HepG2 (cell line): ENCODE results near the gene UBE2O. TPM values are rescaled to one million over a fixed set of nuclear protein-coding genes. Genes with fewer than 3 reads are reported as not detected.

Experiments used
- ATF2 ChIP-seq: sonication (generic); formaldehyde crosslinking; IDR thresholded peaks from 2 replicates; pipeline ENCODE4 v1.4.0; 2020; ENCODE audit warnings: missing genetic modification reagents
- CENPX ChIP-seq: sonication (generic); formaldehyde crosslinking; IDR thresholded peaks from 2 replicates; pipeline ENCODE4 v1.9.0; 2021; ENCODE audit warnings: mild to moderate bottlenecking, missing genetic modification reagents, moderate library complexity
- CTCF ChIP-seq: sonication (generic); formaldehyde crosslinking; IDR thresholded peaks from 2 replicates; pipeline ENCODE4 v1.5.0; 2020; ENCODE audit warnings: mild to moderate bottlenecking, missing genetic modification reagents, moderate library complexity
- ELF3 ChIP-seq: IDR thresholded peaks from 2 replicates; pipeline ENCODE4 v1.6.1; 2016; ENCODE audit warnings: missing genetic modification reagents, missing compliant biosample characterization
- ETS1 ChIP-seq: sonication (generic); formaldehyde crosslinking; IDR thresholded peaks from 2 replicates; pipeline ENCODE4 v1.4.0; 2020; ENCODE audit warnings: missing genetic modification reagents
- GLI4 ChIP-seq: sonication (generic); formaldehyde crosslinking; IDR thresholded peaks from 2 replicates; pipeline ENCODE4 v1.5.1; 2020; ENCODE audit warnings: missing genetic modification reagents, mild to moderate bottlenecking, moderate library complexity, borderline replicate concordance
- HOXA9 ChIP-seq: sonication (generic); formaldehyde crosslinking; IDR thresholded peaks from 2 replicates; pipeline ENCODE4 v1.8.1; 2022; ENCODE audit warnings: missing genetic modification reagents, mild to moderate bottlenecking, moderate library complexity, borderline replicate concordance
- JUNB ChIP-seq: sonication (generic); formaldehyde crosslinking; IDR thresholded peaks from 2 replicates; pipeline ENCODE4 v1.8.0; 2022; ENCODE audit warnings: missing genetic modification reagents, mild to moderate bottlenecking, borderline replicate concordance
- KLF16 ChIP-seq, 2 experiments: sonication (generic) in 1 of 2; formaldehyde crosslinking in 1 of 2; IDR thresholded peaks; 2 replicates each; pipeline versions ENCODE4 v1.6.1 to v1.8.0; 2016 to 2023; ENCODE audit warnings: missing genetic modification reagents in 2 of 2, missing compliant biosample characterization in 1 of 2
- MXD1 ChIP-seq: sonication (generic); formaldehyde crosslinking; IDR thresholded peaks from 2 replicates; pipeline ENCODE4 v1.4.0; 2020; ENCODE audit warnings: mild to moderate bottlenecking, missing genetic modification reagents
- MXD4 ChIP-seq: IDR thresholded peaks from 2 replicates; pipeline ENCODE4 v1.6.1; 2016; ENCODE audit warnings: mild to moderate bottlenecking, missing biosample characterization, missing genetic modification reagents
- RXRB ChIP-seq: IDR thresholded peaks from 2 replicates; pipeline ENCODE4 v1.6.1; 2016; ENCODE audit warnings: borderline replicate concordance, missing genetic modification reagents, missing compliant biosample characterization
- SMAD1 ChIP-seq: sonication (generic); formaldehyde crosslinking; IDR thresholded peaks from 2 replicates; pipeline ENCODE4 v1.4.0; 2020; ENCODE audit warnings: missing genetic modification reagents, low read depth, mild to moderate bottlenecking, borderline replicate concordance
- ZBTB8A ChIP-seq: sonication (generic); formaldehyde crosslinking; IDR thresholded peaks from 2 replicates; pipeline ENCODE4 v1.4.0; 2020; ENCODE audit warnings: mild to moderate bottlenecking, low read depth, missing genetic modification reagents, borderline replicate concordance
- ZNF263 ChIP-seq: sonication (generic); formaldehyde crosslinking; IDR thresholded peaks from 2 replicates; pipeline ENCODE4 v1.4.0; 2020; ENCODE audit warnings: missing genetic modification reagents
- ZNF282 ChIP-seq: fragments of 450-650 bp; IDR thresholded peaks from 2 replicates; pipeline ENCODE4 v1.6.1; 2018; ENCODE audit not compliant: partially characterized antibody
- ZNF3 ChIP-seq: IDR thresholded peaks from 2 replicates; pipeline ENCODE4 v1.7.0; 2017; ENCODE audit warnings: inconsistent platforms
- ZNF317 ChIP-seq: sonication (generic); formaldehyde crosslinking; IDR thresholded peaks from 2 replicates; pipeline ENCODE4 v1.5.0; 2020; ENCODE audit warnings: mild to moderate bottlenecking, missing genetic modification reagents
- ZNF441 ChIP-seq: sonication (generic); formaldehyde crosslinking; IDR thresholded peaks from 2 replicates; pipeline ENCODE4 v1.7.0; 2021; ENCODE audit warnings: missing genetic modification reagents, borderline replicate concordance
- ZSCAN20 ChIP-seq: sonication (generic); formaldehyde crosslinking; IDR thresholded peaks from 2 replicates; pipeline ENCODE4 v1.4.0; 2020; ENCODE audit warnings: missing genetic modification reagents, mild to moderate bottlenecking, borderline replicate concordance
- ZSCAN9 ChIP-seq: IDR thresholded peaks from 2 replicates; pipeline ENCODE4 v1.6.1; 2016; ENCODE audit warnings: borderline replicate concordance
- ZUFSP ChIP-seq: sonication (generic); formaldehyde crosslinking; IDR thresholded peaks from 2 replicates; pipeline ENCODE4 v1.9.0; 2021; ENCODE audit warnings: missing genetic modification reagents, mild to moderate bottlenecking, borderline replicate concordance
- polyA plus RNA-seq, 8 experiments: library from polyadenylated mRNA; depleted of rRNA in 3 of 8; stranded (reverse) in 7 of 8; unstranded in 1 of 8; fragments of >200 nt; fragmentation: Illumina TruSeq in 4 of 8; extraction: Trizol in 4 of 8; gene quantifications; 2 replicates each; pipeline versions ENCODE4 v1.2.1 to v1.2.3, GENCODE V29; 2011 to 2016; ENCODE audit warnings: low read depth in 4 of 8, missing spikeins in 1 of 8, mixed read lengths in 1 of 8; ENCODE audit not compliant: insufficient read depth in 1 of 8
- total RNA-seq, 5 experiments: library from RNA; depleted of rRNA; stranded (reverse); fragments of >200 nt; fragmentation: Illumina TruSeq; extraction: Trizol; gene quantifications; 2 replicates each; pipeline ENCODE4 v1.2.3, GENCODE V29; 2016; ENCODE audit warnings: low read depth in 1 of 5

Gene UBE2O
- total and polyA plus RNA-seq, 2 of the 13 experiments (the other 11 are each of a cell fraction or from before 2014, with no cell fraction given) = 21.5 to 23.5 TPM

- TF ChIP-seq CENPX (no peak), KLF16 (CRISPR knock-in tag; IDR thresholded peaks at IDR 0.05) (peak in 1 of 2 experiments; percentile 71; a peak in 1 of 4 replicates), SMAD1 (CRISPR knock-in tag) (no peak), ETS1 (CRISPR knock-in tag) (0 out of 2 replicates have a peak, but pooled peaks have one; percentile 1), ZSCAN9 (no peak), ZNF282 (no peak), MXD4 (CRISPR knock-in tag) (0 out of 2 replicates have a peak, but pooled peaks have one; percentile 2), ZNF441 (peak; percentile 92), RXRB (CRISPR knock-in tag) (no peak), ATF2 (0 out of 2 replicates have a peak, but pooled peaks have one; percentile 15), ZBTB8A (CRISPR knock-in tag) (no peak), ZSCAN20 (no peak), ELF3 (CRISPR knock-in tag) (peak; percentile 49), GLI4 (peak; percentile 35; the same call in 1 of the 2 replicates), ZUFSP (CRISPR knock-in tag) (no peak), ZNF317 (no peak; the same call in 1 of the 2 replicates), ZNF263 (CRISPR knock-in tag) (0 out of 2 replicates have a peak, but pooled peaks have one; percentile 10), ZNF3 (CRISPR knock-in tag) (peak; percentile 28; the same call in 1 of the 2 replicates), JUNB (CRISPR knock-in tag) (no peak), HOXA9 (CRISPR knock-in tag) (0 out of 2 replicates have a peak, but pooled peaks have one; percentile 73), CTCF (CRISPR knock-in tag) (no peak; the same call in none of the 2 replicates), MXD1 (CRISPR knock-in tag) (0 out of 2 replicates have a peak, but pooled peaks have one; percentile 59)
Measured at GRCh38 chr17:76384222-76384986, 68.5 kb downstream of the UBE2O start, which contains the start of gene SPHK1 (continued).
